ENCODE results near the gene BEGAIN.

GRCh38 chr14:100623557-100623956 is 36.3 kb upstream of the BEGAIN start:
- no peak for TF ChIP-seq CTCF (IDR thresholded peaks at IDR 0.05)
- no peak for TF ChIP-seq POLR2A (IDR thresholded peaks at IDR 0.05)
